Posterior vena cava (tissue), 2 donors: ENCODE results near the gene CSNK2B. TPM values are rescaled to one million over a fixed set of nuclear protein-coding genes. Genes with fewer than 3 reads are reported as not detected.

Experiments used
- DNase-seq: peaks from one replicate; pipeline ENCODE4 v3.0.0-alpha.2; 2020; ENCODE audit warnings: low spot score
- intact Hi-C, 2 donors: fragments of 100-400 bp; cut with DNase I; formaldehyde crosslinking; loops; one replicate each; pipeline versions ENCODE4 v1.14.1 to v1.14.2; 2022 to 2023
- total RNA-seq, 2 donors: library from RNA; stranded (reverse); fragmentation: NEBNext Ultra II Directional; extraction: Animal tissue kit (Norgen Biotek cat#: 25700); gene quantifications; one replicate each; pipeline ENCODE4 v1.2.1, GENCODE V29; 2021
- donor health status: DM: yes; HTN: yes; CAD: no.
- donor health status: DM: yes; HTN: yes; CAD: no.

Gene CSNK2B
- total RNA-seq, 2 donors from 2014 or later: 85.2 to 90.4 TPM

DNA sequence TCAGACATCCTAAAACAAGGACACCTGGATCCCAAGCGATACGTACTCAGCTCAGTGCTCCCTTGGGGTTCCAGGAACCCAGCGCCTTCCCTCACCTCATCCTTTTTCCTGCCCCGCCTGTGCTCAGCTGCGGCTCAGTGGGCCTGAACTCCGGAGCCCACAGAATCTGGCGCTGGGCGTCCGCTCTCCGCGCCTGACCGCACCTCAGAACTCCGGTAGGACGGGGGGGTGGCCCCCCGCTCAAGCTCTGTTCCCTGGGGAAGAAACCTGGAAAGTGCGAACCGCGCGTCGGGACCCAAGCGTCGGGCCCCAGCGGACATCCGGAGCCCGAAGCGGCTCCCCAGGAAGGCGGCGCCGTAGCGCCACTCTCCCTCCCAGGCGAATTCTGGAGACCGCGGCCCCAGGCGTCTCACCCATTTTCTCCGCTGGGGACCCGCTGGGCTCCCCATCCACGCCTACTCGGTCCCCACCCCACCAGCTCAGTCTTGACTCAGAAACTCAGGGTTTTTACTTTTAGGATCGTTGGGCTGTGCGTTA is 15.3 kb downstream of the CSNK2B start:
- intact Hi-C loops: loop anchor here (5.0 to 10.0 kb wide), 2 partner anchors 151 to 154 kb away; no protein-coding TSS in a partner anchor
- DNase-seq: no peak

DNA sequence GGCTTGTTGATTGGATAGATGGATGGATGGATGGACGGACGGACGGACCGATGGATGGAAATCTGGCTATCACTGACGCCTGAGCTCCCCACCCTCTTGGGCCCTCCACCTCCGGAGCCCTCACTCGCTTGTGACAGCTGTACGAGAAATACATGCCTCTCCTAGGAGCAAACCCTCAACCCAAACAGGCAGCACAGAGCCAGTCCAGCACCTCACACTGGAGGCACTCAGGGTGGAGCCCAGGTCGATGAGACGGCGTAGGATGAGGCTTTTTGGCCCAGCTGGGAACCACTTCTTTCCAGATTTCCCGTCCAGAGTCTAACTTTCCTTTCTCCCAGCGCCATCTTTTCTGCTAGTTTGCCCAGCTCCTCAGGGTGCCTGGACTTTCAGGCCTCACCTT is 17.7 kb downstream of the CSNK2B start:
- intact Hi-C loops: loop anchor here (5.0 to 10.0 kb wide), 2 partner anchors 149 to 151 kb away; no protein-coding TSS in a partner anchor

GRCh38 chr6:31686483-31686882 is 20.6 kb downstream of the CSNK2B start:
- intact Hi-C loops: loop anchor here in 1 of 2 donors (10.0 kb wide), 1 partner anchor 148 kb away; no protein-coding TSS in a partner anchor
- DNase-seq: no peak

More for the DNA sequence above, 17.7 kb downstream of the CSNK2B start:
- no peak for DNase-seq

- no peak for DNase-seq
- intact Hi-C loops: loop anchor here in 1 of 2 donors (10.0 kb wide), 1 partner anchor 147 kb away; no protein-coding TSS in a partner anchor
Measured at GRCh38 chr6:31687321-31687720, 21.4 kb downstream of the CSNK2B start.

- intact Hi-C loops: loop anchor here in 1 of 2 donors (10.0 kb wide), 1 partner anchor 147 kb away; no protein-coding TSS in a partner anchor
Measured at GRCh38 chr6:31687860-31688693, 22.2 kb downstream of the CSNK2B start.

DNA sequence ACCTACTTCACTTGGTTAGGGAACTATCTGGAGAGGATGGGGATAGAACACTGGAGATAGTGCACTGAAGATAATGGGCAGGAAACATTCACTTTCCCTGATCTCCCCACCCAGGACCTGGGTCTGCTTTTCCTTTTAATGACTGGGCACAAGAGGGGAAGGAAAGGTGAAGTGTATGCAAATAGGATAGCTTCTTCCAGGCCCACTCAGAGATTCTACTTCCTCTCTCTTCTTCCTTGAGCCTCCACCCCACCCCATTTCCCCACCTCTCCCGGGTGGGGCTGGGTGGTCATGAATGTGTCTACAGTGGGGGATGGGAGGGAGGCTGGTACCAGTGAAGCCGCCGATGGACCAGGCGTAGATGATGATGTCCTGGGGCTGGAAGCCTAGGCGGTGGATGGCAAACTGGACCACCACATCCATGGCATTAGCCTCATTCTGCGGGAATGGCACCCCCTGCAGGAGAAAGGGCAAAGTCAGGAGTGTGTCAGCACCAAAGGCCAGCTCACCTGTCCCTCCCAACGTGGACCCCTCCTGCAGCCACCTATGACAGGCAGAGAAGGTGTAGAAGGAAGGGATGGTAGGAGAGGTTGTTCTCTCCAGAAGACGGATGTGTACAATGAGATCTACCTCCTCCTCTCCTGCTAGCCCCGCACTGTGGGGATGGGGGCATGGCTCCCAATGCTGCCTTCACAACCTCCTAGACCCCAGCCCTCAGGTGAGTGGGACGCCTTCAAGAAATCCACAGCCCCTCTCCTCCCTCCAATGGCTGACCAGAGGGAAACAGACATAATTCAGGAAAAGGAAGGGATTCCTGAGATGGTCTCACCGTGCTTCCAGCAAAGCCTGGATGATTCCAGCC is 23.6 kb downstream of the CSNK2B start:
- intact Hi-C loops: loop anchor here in 1 of 2 donors (10.0 kb wide), 1 partner anchor 145 kb away; no protein-coding TSS in a partner anchor

More at GRCh38 chr6:31687860-31688693, 22.2 kb downstream of the CSNK2B start:
- DNase-seq: peak; percentile 64

GRCh38 chr6:31690231-31691077 is 24.6 kb downstream of the CSNK2B start:
- DNase-seq: peak; percentile 66
- intact Hi-C loops: no loop called here

More for the DNA sequence above, 23.6 kb downstream of the CSNK2B start:
- DNase-seq: no peak

DNA sequence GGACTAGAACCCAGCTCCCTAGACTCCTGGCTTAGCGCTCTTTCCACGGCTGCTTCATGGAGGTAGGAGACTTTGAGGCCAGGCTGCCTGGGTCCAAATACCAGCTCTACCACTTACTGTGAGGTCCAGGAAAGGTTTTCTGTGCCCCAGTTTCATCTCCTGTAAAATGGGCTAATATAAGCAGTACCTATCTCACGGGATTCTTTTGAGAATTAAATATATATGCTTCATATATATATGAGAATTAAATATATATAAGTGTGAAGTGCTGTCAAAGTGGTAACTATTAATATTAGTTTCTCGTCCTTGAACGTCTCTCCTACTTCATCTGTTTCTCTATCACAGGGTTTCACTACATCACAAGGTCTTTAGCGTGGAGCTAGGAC is 25.2 kb downstream of the CSNK2B start:
- no peak for DNase-seq
- intact Hi-C loops: no loop called here

DNA sequence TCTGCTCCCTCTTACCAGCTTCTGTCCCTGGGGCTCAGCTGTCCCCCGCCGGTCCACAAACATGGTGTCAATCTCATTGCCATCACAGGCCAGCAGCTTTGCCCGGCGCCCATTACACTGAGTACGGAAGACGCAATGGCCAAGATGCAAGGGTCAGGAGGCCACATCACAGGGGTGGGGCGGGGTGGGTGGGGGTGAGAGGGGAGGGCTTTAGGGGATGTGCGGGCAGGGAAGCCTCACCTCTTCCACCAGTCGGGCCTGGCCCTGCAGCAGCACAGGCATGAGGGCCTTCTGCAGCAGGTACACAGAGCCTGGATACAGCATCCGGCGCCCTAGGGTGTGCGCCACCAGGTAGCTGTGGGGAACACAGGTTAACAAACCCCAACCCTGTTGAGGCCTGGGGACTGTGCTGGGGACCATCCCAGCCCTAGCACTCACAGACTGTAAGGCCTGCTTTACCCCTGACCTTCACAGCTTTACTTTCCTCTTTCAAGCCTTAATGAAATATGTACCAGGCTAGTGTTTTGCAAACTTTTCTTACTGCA is 25.8 kb downstream of the CSNK2B start:
- intact Hi-C loops: no loop called here
- DNase-seq: peak; percentile 76

GRCh38 chr6:31692353-31692752 is 26.5 kb downstream of the CSNK2B start:
- no peak for DNase-seq
- intact Hi-C loops: no loop called here

DNA sequence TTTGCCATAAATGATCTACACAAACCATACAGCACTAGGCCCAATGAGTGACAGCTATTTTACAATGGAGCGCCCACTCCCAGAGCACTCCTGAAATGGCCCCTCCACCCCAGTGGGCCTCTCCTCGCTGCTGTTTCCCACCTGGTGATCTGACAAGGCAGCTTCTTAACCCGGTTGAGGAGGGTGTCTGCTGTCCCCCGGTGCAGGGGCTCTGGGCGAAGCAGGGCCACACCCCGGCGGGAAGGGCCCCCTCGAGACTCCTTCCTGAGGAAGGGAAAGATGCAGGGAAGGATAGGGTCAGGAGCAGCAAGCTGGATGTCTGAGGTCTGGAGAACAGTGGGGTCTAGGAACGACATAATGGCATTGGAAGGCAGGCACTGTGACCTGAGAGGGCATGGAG is 27.0 kb downstream of the CSNK2B start:
- intact Hi-C loops: no loop called here
- DNase-seq: no peak

GRCh38 chr6:31693535-31693934 is 27.7 kb downstream of the CSNK2B start:
- DNase-seq: no peak
- intact Hi-C loops: no loop called here

GRCh38 chr6:31697555-31697954 is 31.7 kb downstream of the CSNK2B start:
- no peak for DNase-seq
- intact Hi-C loops: no loop called here

- intact Hi-C loops: no loop called here
- no peak for DNase-seq
Measured at GRCh38 chr6:31700740-31701401, 35.0 kb downstream of the CSNK2B start.

DNA sequence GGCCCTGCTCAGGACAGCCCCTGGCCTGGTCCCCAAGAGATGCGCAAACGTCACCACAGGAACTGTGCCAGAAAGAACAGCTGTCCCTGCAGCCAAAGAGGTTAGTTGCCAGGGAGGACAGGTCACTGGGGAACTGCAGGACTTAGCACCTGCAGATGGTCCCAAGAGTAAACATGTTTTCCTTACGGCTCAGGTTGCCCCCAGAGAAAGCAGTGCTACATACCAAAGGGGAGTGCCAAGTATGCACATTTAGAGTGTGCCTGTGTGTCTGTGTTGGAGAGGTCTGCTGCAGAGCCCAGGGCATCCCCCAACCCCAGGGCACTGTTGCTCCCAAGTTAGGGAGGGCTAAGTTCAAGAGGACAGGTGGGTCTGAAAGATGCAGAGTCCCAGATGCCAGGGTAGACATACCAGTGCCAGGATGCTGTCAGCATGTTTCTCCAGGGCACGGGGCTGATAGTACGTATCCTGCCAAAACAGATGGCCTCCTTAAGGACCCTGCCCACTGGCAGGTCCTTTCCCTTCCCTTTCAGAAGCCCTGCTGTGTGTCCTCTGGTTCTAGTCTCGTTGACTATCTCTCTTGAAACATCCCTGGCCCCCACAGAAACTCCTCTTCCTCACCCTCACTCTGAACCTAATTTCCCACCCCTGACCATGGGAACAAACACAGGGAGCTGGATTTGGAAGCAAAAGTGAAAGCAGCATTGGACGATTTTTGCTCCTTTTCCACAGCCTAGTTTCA is 36.0 kb downstream of the CSNK2B start:
- intact Hi-C loops: no loop called here
- no peak for DNase-seq

GRCh38 chr6:31702405-31702818 is 36.5 kb downstream of the CSNK2B start:
- intact Hi-C loops: no loop called here
- no peak for DNase-seq
